ENCODE results near the gene ALDOB.
"Not testable (repeated sequence)": the region's sequence is repeated elsewhere in the genome, so short reads cannot be mapped to it uniquely, and the experiment has no call there.

Gene ALDOB

DNA sequence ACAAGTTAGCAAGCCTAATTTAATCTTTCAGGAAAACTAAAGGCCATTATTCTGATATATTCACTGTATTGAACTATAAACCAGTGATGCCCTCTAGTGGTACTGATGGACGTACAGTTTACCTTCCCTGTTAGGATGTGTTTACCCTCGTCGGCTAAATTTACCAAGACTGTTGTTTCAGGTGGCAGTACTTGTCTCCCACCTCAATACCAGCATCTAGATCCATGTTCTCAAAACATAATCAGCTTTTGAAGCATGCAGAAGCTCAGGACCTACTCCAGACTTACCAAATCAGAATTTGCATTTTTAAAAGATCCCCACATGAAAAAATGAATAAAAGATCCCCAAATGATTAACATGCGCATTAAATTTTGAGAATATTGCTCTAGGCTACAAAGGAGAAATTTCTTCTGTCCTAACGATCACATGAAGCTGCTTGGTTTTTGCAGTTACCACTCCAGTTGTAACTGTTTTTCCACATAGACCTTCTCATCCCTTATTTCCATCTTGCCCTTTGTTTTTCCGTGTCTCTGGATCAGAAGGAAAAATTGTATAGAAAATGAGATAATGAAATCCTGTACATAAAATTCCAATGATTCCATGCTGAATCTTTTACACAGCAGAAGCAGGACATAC is 47.6 kb downstream of the ALDOB start:
- ChIA-PET CTCF (interaction anchor here (0.7 to 1.3 kb wide), 4 partner anchors 10 to 76 kb away, joined by 3 to 7 read pairs (median 4); partner anchors contain the start of genes MRPL50 and ZNF189), POLR2A (interaction anchor here (1.1 to 2.1 kb wide), 2 partner anchors 11 kb away, joined by 5 to 13 read pairs; partner anchors contain the start of genes MRPL50 and ZNF189)
- DNase-seq (ENCODE audit: extremely low spot score): peak; percentile 27
- no peak for TF ChIP-seq L3MBTL2 (conservative IDR thresholded peaks at IDR 0.05)
- TF ChIP-seq ZNF384 (IDR thresholded peaks at IDR 0.05): no peak

DNA sequence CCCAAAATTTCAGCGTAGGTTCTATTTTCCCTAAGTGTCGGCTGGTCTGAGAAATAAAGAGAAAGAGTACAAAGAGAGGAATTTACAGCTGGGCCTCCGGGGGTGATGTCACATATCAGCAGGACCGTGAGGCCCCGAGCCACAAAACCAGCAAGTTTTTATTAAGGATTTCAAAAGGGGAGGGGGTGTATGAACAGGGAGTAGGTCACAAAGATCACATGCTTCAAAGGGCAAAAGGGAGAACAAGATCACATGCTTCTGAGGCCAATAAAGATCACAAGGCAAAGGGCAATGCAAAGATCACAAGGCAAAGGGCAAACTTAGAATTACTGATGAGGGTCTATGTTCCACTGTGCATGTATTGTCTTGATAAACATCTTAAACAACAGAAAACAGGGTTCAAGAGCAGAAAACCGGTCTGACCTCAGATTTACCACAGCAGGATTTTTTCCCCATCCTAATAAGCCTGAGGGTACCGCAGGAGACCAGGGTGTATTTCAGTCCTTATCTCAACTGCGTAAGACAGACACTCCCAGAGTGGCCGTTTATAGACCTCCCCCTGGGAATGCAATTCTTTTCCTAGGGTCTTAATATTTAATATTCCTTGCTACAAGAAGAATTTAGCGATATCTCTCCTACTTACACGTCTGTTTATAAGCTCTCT is 50.6 kb downstream of the ALDOB start, which contains the start of gene BAAT:
TSS of gene BAAT (minus strand) at position 134 of the 664 bp plus-strand sequence. CDS start 13,602 bp downstream, outside the sequence.
- DNase-seq (ENCODE audit: extremely low spot score); CTCF ChIA-PET; POLR2A ChIA-PET: not testable (repeated sequence)

DNA sequence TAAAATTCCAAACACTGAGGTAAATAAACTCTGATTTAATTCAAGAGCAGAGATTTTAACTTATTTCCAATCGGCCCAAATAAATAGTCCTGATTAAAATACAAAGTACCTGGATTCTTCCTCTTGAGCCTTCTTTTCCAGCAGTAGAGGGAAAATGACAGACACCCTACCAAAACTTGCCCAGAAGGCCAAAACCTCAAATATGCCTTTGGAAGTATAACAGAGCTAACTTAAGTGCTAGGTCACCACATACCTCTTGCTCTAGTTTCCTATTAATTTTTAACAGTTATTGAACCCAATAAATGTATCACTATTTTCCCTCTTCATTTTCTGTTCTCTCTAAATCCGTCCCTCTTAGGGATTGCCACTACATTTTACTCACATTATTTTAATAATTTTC is 52.2 kb downstream of the ALDOB start:
- CTCF ChIA-PET: no interaction called here

DNA sequence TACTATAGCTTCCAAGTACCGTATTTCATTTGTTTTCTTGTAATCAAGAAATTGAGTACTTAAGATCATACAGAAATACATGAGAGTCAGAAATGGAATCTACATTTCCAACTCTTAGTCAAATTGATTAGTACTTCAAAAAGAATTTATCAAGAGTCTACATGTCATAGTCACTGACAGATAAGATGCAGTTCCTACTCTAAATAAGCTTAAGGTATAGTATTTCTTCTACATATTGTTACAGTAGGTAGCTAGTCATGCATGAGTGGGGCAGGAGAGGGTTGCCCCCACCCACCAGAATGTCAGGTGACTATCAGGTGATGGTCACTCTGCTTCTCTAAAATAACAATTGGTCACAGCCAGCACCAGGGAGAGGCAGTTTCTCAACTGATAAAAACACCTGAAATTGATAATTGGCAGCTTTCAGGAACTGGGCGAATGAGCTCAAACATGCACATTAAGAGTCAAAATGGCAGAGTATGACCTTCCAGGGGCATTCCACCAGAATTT is 53.7 kb downstream of the ALDOB start:
- ChIA-PET POLR2A (interaction anchor here (1.3 kb wide), 1 partner anchor 17 kb away, joined by 3 read pairs; the partner anchor contains the start of genes MRPL50 and ZNF189), CTCF (no interaction called here)
- DNase-seq (ENCODE audit: extremely low spot score): no peak
- TF ChIP-seq NFRKB (IDR thresholded peaks at IDR 0.05): no peak
- TF ChIP-seq LEF1 (IDR thresholded peaks at IDR 0.05; ENCODE audit: borderline replicate concordance): no peak
- TF ChIP-seq SP1 (IDR thresholded peaks at IDR 0.05): no peak
- no peak for TF ChIP-seq FOXA1 (IDR thresholded peaks at IDR 0.05)
- no peak for TF ChIP-seq L3MBTL2 (conservative IDR thresholded peaks at IDR 0.05)
- no peak for TF ChIP-seq HDGF (IDR thresholded peaks at IDR 0.05; ENCODE audit: borderline replicate concordance)
- no peak for TF ChIP-seq BHLHE40 (IDR thresholded peaks at IDR 0.05; ENCODE audit: borderline replicate concordance)
- no peak for TF ChIP-seq SUZ12 (IDR thresholded peaks at IDR 0.05)
- no peak for TF ChIP-seq ZNF384 (IDR thresholded peaks at IDR 0.05)
- TF ChIP-seq, protein P1, sequence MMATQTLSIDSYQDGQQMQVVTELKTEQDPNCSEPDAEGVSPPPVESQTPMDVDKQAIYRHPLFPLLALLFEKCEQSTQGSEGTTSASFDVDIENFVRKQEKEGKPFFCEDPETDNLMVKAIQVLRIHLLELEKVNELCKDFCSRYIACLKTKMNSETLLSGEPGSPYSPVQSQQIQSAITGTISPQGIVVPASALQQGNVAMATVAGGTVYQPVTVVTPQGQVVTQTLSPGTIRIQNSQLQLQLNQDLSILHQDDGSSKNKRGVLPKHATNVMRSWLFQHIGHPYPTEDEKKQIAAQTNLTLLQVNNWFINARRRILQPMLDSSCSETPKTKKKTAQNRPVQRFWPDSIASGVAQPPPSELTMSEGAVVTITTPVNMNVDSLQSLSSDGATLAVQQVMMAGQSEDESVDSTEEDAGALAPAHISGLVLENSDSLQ (IDR thresholded peaks at IDR 0.05): no peak
- no peak for TF ChIP-seq CTBP1 (IDR thresholded peaks at IDR 0.05; ENCODE audit: borderline replicate concordance)
- no peak for TF ChIP-seq FOXK2 (IDR thresholded peaks at IDR 0.05)

More for the DNA sequence above, 52.2 kb downstream of the ALDOB start:
- no peak for DNase-seq (ENCODE audit: extremely low spot score)
- TF ChIP-seq FOXM1 (IDR thresholded peaks at IDR 0.05; ENCODE audit: borderline replicate concordance): no peak
- no peak for TF ChIP-seq HDGF (IDR thresholded peaks at IDR 0.05; ENCODE audit: borderline replicate concordance)
- no peak for TF ChIP-seq BHLHE40 (IDR thresholded peaks at IDR 0.05; ENCODE audit: borderline replicate concordance)
- TF ChIP-seq CTBP1 (IDR thresholded peaks at IDR 0.05; ENCODE audit: borderline replicate concordance): no peak
- TF ChIP-seq, protein P1 (IDR thresholded peaks at IDR 0.05): no peak
- no peak for TF ChIP-seq ELF4 (IDR thresholded peaks at IDR 0.05)
- TF ChIP-seq TARDBP (IDR thresholded peaks at IDR 0.05): no peak
- no peak for TF ChIP-seq FOXK2 (IDR thresholded peaks at IDR 0.05)
- no peak for TF ChIP-seq FOXA1 (IDR thresholded peaks at IDR 0.05)
- TF ChIP-seq L3MBTL2 (conservative IDR thresholded peaks at IDR 0.05): no peak
- TF ChIP-seq LEF1 (IDR thresholded peaks at IDR 0.05; ENCODE audit: borderline replicate concordance): no peak
- TF ChIP-seq SUZ12 (IDR thresholded peaks at IDR 0.05): no peak
- no peak for TF ChIP-seq ZNF384 (IDR thresholded peaks at IDR 0.05)
- TF ChIP-seq SP1 (IDR thresholded peaks at IDR 0.05): no peak
- no peak for TF ChIP-seq NFRKB (IDR thresholded peaks at IDR 0.05)
- no peak for TF ChIP-seq ARNT (IDR thresholded peaks at IDR 0.05)
- POLR2A ChIA-PET: interaction anchor here (1.3 kb wide), 1 partner anchor 15 kb away, joined by 3 read pairs; the partner anchor contains the start of genes MRPL50 and ZNF189

DNA sequence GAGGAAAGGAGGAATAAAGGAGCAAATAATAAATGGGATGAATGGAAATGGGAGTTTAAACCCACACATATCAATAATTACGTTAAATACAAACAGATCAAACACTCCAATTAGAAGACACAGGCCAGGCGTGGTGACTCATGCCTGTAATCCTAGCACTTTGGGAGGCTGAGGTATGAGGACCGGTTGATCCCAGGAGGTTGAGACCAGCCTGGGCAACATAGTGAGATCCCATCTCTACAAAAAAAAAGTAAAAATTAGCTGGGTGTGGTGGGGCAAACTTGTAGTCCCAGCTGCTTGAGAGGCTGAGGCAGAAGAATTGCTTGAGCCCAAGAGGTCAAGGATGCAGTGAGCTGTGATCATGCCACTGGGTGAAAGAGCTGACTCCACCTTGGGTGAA is 54.5 kb downstream of the ALDOB start:
- POLR2A ChIA-PET: no interaction called here
- no peak for DNase-seq (ENCODE audit: extremely low spot score)
- CTCF ChIA-PET: no interaction called here
- TF ChIP-seq FOXK2 (IDR thresholded peaks at IDR 0.05): no peak
- TF ChIP-seq SUZ12 (IDR thresholded peaks at IDR 0.05): no peak
- no peak for TF ChIP-seq LEF1 (IDR thresholded peaks at IDR 0.05; ENCODE audit: borderline replicate concordance)
- no peak for TF ChIP-seq HDGF (IDR thresholded peaks at IDR 0.05; ENCODE audit: borderline replicate concordance)
- TF ChIP-seq TARDBP (IDR thresholded peaks at IDR 0.05): no peak
- TF ChIP-seq FOXM1 (IDR thresholded peaks at IDR 0.05; ENCODE audit: borderline replicate concordance): no peak
- no peak for TF ChIP-seq SP1 (IDR thresholded peaks at IDR 0.05)
- no peak for TF ChIP-seq CTBP1 (IDR thresholded peaks at IDR 0.05; ENCODE audit: borderline replicate concordance)
- no peak for TF ChIP-seq ARNT (IDR thresholded peaks at IDR 0.05)
- TF ChIP-seq ZNF384 (IDR thresholded peaks at IDR 0.05): no peak
- TF ChIP-seq NFRKB (IDR thresholded peaks at IDR 0.05): no peak
- TF ChIP-seq FOXA1 (IDR thresholded peaks at IDR 0.05): no peak

DNA sequence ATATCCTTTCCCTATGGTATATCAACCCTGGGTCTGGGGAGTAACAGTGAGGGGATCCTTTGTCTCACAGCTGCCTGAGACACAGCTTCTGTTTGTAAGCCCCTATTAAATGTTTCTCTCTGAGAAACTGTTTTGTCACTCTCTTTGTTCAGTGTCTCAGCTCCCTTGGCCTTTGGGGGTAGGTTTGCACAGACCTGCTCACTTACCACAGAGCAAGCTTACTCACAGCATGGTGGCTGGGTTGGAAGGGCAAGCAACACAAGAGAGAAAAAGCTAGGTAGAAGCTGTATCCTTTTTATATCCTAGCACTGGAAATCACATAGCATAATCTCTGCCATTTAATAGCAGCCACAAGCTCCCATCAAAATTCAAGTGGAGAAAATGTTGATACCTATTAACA is 55.3 kb downstream of the ALDOB start:
- TF ChIP-seq SP1 (IDR thresholded peaks at IDR 0.05) (no peak), FOXM1 (IDR thresholded peaks at IDR 0.05; ENCODE audit: borderline replicate concordance) (no peak), NFRKB (IDR thresholded peaks at IDR 0.05) (no peak), BHLHE40 (IDR thresholded peaks at IDR 0.05; ENCODE audit: borderline replicate concordance) (no peak), LEF1 (IDR thresholded peaks at IDR 0.05; ENCODE audit: borderline replicate concordance) (no peak), HDGF (IDR thresholded peaks at IDR 0.05; ENCODE audit: borderline replicate concordance) (no peak), SUZ12 (IDR thresholded peaks at IDR 0.05) (no peak), TARDBP (IDR thresholded peaks at IDR 0.05) (no peak), ELF4 (IDR thresholded peaks at IDR 0.05) (no peak), FOXA1 (IDR thresholded peaks at IDR 0.05) (no peak), L3MBTL2 (conservative IDR thresholded peaks at IDR 0.05) (no peak), ARNT (IDR thresholded peaks at IDR 0.05) (no peak), FOXK2 (IDR thresholded peaks at IDR 0.05) (no peak), CTBP1 (IDR thresholded peaks at IDR 0.05; ENCODE audit: borderline replicate concordance) (no peak), ZNF384 (IDR thresholded peaks at IDR 0.05) (no peak)
- TF ChIP-seq, protein P1 (IDR thresholded peaks at IDR 0.05): no peak
- no peak for DNase-seq (ENCODE audit: extremely low spot score)
- POLR2A ChIA-PET: no interaction called here
- CTCF ChIA-PET: no interaction called here
